ENCODE measurements around the gene CGB2. TPM values are rescaled to one million over a fixed set of nuclear protein-coding genes. Genes with fewer than 3 reads are reported as not detected.
"Not testable (repeated sequence)": the region's sequence is repeated elsewhere in the genome, so short reads cannot be mapped to it uniquely, and the experiment has no call there.

The CGB2 gene
- total RNA-seq, 4 donors from 2014 or later = not detected

DNA sequence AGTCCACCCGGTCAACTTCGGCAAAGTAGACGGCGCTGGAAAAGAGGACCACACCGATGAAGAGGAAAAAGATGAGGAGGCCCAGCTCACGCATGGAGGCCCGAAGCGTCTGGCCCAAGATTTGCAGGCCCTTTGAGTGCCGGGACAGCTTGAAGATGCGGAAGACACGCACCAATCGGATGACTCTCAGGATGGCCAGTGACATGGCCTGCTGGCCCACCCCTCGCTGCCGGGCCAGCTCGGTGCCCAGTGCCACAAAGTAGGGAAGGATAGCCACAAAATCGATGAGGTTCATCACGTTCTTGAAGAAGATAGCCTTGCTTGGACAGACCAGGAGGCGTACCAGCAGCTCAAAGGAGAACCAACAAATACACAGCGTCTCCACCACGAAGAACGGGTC, 38.7 kb downstream of the CGB2 start:
- Histone ChIP-seq H3K27me3 (peaks cover 0 to 26% of the 10 kb centered on the region in 2 donors), H3K9me3 (no peaks in the 10 kb centered on the region), H3K27ac (no peak overlapping the region), H3K36me3 (no peaks in the 10 kb centered on the region), H3K4me1 (peaks cover 0 to 4% (median 0%) of the 10 kb centered on the region in 4 donors), H3K4me3 (no peak overlapping the region)
- DNase-seq = no peak
- TF ChIP-seq, protein P1, sequence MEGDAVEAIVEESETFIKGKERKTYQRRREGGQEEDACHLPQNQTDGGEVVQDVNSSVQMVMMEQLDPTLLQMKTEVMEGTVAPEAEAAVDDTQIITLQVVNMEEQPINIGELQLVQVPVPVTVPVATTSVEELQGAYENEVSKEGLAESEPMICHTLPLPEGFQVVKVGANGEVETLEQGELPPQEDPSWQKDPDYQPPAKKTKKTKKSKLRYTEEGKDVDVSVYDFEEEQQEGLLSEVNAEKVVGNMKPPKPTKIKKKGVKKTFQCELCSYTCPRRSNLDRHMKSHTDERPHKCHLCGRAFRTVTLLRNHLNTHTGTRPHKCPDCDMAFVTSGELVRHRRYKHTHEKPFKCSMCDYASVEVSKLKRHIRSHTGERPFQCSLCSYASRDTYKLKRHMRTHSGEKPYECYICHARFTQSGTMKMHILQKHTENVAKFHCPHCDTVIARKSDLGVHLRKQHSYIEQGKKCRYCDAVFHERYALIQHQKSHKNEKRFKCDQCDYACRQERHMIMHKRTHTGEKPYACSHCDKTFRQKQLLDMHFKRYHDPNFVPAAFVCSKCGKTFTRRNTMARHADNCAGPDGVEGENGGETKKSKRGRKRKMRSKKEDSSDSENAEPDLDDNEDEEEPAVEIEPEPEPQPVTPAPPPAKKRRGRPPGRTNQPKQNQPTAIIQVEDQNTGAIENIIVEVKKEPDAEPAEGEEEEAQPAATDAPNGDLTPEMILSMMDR (IDR thresholded peaks at IDR 0.05) = no peak
- no peak for TF ChIP-seq POLR2A (IDR thresholded peaks at IDR 0.05)

DNA sequence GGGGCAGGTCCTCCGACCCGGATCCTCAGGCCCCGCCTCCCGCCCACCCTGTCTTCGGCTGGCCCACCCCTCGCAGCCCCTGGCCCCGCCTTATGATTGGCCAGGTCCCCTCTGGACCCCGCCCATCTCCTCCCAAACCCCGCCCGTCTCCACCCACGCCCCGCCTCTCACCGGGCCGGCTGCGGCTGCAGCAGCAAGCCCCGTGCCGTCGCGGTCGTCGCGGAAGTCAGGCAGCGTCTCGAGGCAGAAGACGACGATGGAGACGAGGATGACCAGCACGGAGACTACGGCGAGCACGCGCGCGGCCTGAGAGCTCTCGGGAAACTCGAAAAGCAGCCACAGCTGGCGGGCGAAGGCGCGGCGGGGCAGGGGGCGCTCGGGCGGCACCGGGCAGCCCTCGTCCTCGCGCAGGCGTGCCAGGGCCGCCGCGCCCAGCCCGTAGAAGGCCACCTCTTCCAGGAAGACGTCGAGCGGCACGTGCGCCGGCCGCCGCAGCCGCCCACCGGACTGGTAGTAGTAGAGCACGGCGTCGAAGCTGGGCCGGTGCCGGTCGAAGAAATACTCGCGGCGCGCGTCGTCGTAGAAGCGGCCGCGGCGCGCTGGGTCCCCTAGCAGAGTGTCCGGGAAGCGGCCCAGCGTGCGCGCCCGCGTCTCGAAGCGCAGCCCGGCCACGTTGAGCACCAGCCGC, 40.3 kb downstream of the CGB2 start:
- Histone ChIP-seq H3K4me3 (peak overlapping the region in 1 of 4 donors; percentile 23), H3K4me1 (peaks cover 0 to 4% (median 0%) of the 10 kb centered on the region in 4 donors), H3K27me3 (peaks cover 0 to 26% of the 10 kb centered on the region in 2 donors), H3K27ac (no peak overlapping the region), H3K9me3 (no peaks in the 10 kb centered on the region), H3K36me3 (no peaks in the 10 kb centered on the region)
- no peak for TF ChIP-seq POLR2A (IDR thresholded peaks at IDR 0.05)
- TF ChIP-seq, protein P1 (IDR thresholded peaks at IDR 0.05) = no peak
- no peak for DNase-seq

DNA sequence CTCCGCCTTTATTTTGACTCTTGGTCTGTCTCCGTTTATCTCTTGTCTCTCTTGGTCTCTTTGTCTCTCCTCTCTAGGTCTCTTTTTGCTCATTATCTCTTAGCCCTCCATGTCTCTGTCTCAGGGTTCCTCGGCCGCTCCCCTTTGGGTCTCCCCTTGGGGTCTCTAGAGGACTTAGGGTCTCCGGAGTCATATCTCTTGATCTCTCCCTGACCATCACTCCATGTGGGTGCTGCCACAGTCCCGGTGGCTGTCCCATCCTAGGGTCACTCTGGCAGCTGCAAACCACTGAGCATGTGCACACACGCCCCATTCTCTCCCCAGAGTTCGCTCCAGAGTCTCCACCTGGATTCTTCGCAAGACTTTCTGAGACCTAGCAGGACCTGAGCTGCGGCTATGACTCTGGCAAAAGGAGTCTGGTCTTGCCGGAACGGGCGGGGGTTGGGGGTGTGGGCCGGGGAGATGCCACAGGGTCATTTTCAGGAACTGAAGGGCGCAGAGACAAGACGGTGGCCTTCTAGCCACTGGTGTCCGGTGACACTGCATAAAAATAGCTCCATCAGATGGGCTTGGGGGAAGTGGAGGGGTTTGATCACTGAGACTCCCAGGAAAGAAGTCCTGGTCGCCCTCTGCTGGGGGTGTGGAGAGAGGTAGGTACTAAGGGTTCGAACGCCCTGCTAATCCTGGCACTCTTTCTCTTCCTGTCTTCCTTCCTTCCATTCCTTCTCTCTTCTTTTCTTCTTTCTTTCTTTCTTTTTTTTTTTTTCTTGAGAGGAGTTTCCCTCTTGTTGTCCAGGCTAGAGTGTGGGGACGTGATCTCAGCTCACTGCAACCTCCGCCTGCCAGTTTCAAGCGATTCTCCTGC, 42.1 kb downstream of the CGB2 start:
- H3K27me3 ChIP-seq = peaks cover 0 to 21% of the 10 kb centered on the region in 2 donors

DNA sequence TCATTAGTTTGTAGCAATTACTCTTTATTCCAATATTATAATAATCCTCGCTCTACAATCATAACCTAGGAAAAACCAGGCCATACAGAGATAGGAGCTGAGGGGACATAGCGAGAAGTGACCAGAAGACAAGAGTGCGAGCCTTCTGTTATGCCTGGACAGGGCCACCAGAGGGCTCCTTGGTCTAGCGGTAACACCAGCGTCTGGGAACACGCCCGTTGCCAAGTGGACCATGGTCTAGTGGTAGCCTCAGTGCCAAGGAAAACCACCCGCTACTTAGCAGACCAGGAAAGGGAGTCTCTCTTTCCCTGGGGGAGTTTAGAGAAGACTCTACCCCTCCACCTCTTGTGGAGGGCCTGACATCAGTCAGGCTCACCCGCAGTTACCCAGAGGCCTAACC, 43.2 kb downstream of the CGB2 start:
- peak; percentile 35 to 86 (median 75) for DNase-seq
- H3K36me3 ChIP-seq, H3K9me3 ChIP-seq, H3K4me3 ChIP-seq, H3K4me1 ChIP-seq, H3K27ac ChIP-seq: not testable (repeated sequence)
- peaks cover 0 to 21% of the 10 kb centered on the region in 2 donors for H3K27me3 ChIP-seq
- TF ChIP-seq, protein P1 (IDR thresholded peaks at IDR 0.05) = peak; percentile 26 to 86 (median 72)

More for the DNA sequence above, 42.1 kb downstream of the CGB2 start:
- Histone ChIP-seq H3K27ac (no peak overlapping the region), H3K9me3 (no peaks in the 10 kb centered on the region), H3K36me3 (no peaks in the 10 kb centered on the region), H3K4me1 (peaks cover 0 to 4% (median 0%) of the 10 kb centered on the region in 4 donors), H3K4me3 (no peak overlapping the region)
- TF ChIP-seq, protein P1 (IDR thresholded peaks at IDR 0.05) = no peak
- TF ChIP-seq POLR2A (IDR thresholded peaks at IDR 0.05) = no peak
- DNase-seq = no peak

DNA sequence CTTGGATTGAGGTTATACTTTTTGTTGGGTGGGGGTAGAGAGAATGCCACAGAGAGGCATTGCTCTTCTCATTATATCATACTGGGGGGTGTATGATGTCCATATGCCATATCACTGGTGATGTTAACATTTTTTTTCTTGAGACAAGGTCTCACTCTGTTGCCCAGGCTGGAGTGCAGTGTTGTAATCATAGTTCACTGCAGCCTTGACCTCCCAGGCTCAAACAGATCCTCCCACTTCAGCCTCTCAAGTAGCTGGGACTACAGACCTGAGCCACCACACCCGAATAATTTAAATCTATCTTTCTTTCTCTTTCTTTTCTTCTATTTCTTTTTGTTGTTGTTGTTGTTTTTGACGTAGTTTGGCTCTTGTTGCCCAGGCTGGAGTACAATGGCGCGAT, 48.7 kb downstream of the CGB2 start:
- no peak overlapping the region for H3K27ac ChIP-seq
- no peak for DNase-seq
- no peaks in the 10 kb centered on the region for H3K36me3 ChIP-seq
- peaks cover 0 to 5% (median 0%) of the 10 kb centered on the region in 4 donors for H3K4me1 ChIP-seq
- TF ChIP-seq, protein P1 (IDR thresholded peaks at IDR 0.05) = no peak
- TF ChIP-seq POLR2A (IDR thresholded peaks at IDR 0.05) = no peak
- no peak overlapping the region for H3K4me3 ChIP-seq
- H3K9me3 ChIP-seq = no peaks in the 10 kb centered on the region
- no peaks in the 10 kb centered on the region for H3K27me3 ChIP-seq
